GM18511 (cell line): Measurements from ENCODE around the gene CHST1.

Experiments used
- ATAC-seq: cut with Tn5 transposase; IDR thresholded peaks from one replicate; pipeline ENCODE4 v1.9.1; 2021; ENCODE audit warnings: mild to moderate bottlenecking, moderate library complexity; ENCODE audit not compliant: unreplicated experiment

The CHST1 gene

DNA sequence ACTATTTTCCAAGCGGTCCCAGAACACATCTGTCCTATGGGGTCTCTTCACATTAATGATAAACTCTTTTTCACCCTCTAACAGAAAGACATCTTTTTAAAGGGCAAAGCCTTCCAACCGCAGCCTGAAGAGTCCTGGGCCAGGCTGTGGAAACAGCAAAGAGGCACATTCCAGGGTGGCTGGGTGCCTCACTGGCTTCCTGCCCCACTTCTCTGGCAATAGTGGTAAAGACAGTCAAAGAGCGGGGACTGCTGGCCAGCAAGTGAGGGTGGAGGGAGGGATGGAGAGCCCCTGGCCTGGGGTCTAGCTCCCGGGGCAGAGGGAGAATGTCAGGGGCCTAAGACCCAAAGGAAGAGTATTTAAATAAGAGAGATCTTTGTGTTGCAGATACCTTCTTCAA lies 10.2 kb upstream of the CHST1 start:
- no peak for ATAC-seq

DNA sequence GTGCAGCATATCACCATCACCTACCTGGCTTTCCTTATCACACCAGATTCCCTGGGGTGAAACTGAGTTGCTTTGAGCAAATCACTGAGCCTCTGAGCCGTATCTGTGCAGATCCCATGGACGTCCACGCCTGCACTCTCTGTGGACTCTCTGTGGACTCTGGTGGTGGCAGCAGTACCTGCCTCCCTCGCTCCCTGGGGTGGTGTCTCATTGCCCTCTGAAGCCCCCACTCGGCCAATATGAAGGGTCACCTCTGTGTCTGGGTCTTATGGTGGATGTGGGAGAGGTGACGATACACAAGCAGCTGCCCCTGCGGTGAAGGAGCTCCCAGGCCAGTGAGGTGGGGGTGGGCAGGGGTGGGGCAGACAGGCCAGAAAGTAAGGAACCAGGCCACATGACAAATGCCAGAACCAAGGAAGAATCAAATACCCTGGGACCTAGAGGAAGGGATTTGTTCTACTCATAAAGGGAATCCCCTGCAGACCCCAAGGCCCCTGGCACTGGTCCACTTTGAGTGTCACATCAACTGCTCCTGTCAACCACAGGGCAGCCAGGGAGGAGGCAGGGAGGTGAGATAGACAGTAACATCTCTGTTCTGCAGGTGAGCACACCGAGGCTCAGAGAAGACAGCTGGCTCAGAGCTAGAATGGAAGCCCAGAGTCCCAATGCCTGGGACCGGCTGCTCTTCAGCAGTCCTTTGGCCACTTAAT lies 9.2 kb upstream of the CHST1 start:
- ATAC-seq, result no peak

DNA sequence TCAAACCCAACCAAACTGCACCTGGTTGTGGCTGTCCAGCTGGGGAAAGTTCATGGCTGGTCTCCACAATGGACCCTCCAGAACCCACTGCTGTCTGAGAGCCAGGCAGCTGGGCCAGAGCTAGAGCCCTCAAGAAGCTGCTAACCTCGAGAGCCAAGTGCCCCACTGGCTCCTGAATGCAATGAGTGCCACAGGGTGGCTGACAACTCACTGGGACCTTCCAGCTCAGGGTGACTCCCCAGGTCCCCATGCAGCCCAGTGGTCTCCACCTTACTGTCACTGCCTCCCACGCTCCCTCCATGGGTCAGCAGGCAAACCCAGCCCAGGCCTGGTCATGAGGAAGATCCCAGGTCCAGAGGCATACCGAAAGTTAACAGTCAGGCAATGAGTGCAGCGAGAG lies 8.0 kb upstream of the CHST1 start:
- no peak for ATAC-seq

GRCh38 chr11:45672593-45672992 lies 7.2 kb upstream of the CHST1 start:
- no peak for ATAC-seq

DNA sequence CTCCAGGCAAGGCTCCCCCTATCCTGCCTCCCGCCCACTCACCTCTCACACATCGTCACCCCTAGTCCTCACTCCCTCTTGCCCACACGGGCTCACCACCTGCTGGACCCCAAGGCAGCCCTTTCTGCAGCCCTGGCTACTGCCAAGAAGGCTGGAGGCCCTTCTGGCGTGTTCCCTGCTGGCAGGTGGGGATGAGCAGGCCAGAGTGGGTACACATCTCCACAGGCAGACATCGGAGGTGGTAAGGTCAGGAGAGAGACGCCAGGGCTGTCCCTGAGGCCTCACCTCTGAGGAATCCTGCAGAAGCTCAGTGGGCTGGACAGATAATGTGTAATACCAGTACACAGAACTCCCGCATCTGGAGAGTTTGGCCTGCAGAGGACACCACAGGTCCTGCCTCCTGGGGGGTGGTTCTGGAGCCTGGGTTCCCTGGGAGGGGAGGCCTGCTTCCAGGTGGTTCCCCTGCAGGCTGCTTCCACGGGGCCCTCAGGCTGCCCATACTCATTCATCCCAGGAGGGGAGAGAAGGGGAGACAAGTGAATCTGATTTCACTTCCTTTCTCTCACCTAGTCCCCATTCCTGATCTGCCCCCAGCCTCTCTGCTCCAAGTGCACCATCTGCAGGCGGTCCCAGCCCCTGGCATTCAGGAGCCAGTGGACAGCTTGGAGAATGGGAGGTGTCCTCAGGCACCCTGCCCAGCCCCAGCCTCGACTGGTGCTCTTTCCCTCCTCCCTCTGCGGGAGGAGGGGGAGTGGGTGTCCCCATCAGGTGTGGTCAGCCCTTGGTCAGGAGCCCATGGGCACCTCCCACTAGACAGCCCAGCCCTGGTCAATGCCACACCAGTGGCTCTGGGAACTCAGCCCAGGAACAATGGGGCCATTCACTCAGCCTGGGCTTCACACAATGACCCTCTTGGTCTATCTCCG lies 6.1 kb upstream of the CHST1 start:
- no peak for ATAC-seq

DNA sequence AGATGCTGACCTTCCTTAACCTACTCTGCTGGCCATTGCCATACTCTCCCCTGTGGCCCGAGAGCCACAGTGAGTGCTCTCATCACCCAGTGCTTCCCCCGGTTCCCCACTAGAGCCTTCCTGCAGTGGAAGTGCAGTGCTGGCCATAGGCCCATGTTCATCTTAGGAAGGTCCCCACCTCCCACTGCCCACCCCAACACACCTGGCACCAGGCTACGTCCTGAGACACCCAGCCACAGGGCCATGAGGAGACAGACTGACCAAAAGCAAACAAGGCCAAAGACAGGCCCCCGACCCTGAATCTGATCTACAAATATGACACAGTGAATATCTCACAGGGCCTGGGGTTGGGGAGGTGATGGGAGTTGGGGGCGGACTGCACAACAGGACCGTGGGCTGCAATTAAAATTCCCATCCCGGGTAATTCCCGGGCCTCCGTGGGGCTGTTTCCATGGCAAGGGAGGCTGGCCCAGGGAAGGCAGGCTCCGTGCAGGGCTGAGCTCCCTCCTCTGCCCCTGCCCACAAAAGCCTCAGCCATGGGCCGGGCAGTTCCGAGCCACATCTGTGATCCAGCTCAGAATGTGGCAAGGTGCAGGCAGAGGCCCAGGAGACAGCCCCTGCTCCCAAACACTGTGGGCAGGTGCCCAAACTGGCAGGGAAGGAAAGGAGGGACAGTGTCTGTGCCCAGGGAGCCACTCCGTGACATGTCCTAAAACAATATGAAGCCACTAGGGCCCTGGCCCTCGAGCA lies 5.1 kb upstream of the CHST1 start:
- ATAC-seq, result no peak

GRCh38 chr11:45669956-45670355 lies 4.5 kb upstream of the CHST1 start:
- ATAC-seq, result no peak

- no peak for ATAC-seq
Observed at GRCh38 chr11:45669146-45669545, 3.7 kb upstream of the CHST1 start.

DNA sequence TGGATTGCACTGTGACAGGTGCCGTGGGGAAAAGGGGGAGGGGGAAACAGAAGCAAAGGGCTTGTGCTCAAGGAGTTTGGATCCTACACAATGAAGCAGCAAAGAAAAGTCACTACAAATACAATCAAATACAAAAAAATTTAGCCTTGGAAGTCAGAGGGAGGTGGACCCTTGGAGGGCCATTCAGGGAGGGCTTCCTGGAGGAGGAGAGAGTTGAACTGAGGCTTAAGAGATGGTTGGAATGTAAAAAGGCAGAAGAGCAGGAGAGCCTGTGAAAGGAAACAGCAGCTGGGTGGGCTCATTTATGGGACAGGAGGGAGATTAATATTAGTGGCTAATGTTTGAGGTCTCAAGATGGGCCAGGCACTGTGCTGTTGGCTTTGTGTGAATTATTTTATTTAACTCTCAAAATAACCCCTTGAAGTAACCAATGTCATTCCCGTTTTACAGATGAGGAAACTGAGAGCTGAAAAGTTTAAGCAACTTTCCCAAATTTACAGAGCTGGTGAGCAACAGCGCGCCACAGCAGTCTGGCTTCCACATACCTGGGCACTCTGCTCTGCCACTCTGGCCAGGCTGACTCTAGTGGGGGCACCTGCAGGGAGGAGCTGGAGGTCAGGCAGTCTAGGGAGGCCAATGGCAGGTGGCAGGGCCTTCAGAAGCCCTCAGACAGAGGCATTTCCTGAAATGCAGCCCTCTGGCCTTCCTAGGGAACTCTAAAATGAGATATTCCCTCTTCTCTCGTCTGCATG lies 2.7 kb upstream of the CHST1 start:
- no peak for ATAC-seq

DNA sequence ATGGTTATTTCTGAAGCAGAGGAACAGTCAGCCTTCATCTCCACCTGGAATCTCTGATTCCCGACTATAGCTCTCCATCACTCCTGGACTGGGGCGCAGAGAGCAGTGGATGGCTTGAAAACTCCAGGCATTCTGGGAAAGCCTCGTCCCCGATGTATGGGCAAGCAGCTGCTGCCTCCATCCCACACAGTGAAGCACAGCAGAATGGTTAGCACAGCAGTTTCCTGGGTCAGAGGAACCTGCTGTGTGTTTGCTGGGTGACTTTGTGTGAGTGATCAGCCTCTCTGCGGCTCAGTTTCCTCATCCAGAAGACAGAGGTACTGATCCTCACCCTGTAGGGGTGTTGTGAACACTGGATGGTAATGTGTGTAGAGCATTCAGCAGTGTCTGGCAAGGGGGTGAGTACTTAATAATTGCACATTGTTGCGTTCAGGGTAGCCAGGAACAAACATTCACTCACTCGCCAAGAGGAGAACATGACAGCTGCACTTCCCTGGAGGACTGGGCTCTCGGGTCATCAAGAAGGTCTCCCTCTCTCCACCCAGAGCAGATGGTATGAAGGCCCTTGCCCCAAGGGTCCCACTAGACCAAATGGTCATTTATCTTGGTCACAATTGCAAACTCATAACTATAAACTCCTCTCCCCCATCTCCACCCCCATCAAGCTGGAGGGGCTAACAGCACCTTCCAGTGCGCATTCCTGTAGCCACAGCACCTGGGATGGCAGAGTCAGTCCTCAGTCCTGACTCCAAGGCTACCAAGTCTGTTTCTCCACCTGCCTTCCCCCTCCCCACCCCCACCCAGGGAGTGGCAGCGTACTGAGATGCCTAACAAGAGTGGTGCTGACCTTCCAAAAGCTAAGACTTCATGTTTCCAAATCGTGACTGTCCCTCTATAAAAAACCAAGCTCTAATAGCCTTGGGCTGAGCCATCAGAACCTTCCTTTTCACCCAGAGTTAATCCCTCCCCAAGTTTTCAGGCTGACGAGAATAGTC lies 1.5 kb upstream of the CHST1 start:
- ATAC-seq, result no peak

- ATAC-seq, result no peak
Observed at GRCh38 chr11:45665933-45666647, 668 bp upstream of the CHST1 start.

GRCh38 chr11:45664376-45665205 lies 831 bp downstream of the CHST1 start:
- ATAC-seq, result no peak

DNA sequence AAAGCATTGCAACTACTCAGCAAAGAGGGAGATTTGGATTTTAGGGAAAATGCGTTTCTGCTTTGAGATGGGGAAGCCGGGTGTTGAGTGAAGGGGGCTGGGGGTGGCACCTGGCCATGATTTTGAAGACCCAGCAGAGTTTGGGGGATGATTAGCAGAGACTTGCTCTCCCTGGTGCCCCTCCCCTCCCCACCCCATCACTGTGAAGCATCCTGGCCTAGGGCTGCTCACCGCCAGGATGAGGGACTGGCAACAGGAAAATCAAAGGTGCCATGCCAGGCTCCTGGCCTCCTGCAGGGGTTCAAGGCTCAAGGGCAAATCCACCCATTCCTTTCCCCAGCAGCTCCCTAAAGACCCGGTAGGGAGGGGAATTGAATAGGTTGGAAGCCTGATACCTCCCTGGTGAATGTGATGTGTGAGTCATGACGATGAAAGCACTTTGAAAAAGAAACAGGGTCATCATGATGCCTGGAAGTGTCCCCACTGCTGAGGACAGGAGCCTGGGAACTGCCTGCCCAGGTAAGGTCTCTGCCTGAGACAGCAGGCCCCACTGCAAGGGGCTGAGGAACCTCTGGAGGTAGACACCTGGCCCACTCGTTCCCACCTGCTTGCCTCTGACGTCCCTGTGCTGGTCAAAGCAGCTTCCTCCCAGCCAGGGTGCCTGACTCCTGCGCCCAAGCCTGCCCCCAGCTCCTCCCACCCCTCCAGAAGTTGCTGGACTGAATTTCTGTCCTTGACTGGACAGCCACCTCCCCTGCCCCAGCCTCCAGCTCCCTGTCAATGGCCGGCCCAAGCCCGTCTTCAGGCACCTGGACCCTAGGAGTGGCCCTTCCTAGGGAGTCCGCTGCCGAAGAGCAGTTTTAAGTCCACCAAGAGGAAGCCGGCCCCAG lies 1.7 kb downstream of the CHST1 start:
- ATAC-seq, result no peak

- ATAC-seq, result no peak
Observed at GRCh38 chr11:45662665-45663485, 2.5 kb downstream of the CHST1 start.

- no peak for ATAC-seq
Observed at GRCh38 chr11:45662096-45662664, 3.2 kb downstream of the CHST1 start.
